ENCODE measurements around the gene ZXDC.
A peak's percentile ranks its signal among the peaks of the same experiment; 100 is the strongest.

Gene ZXDC

DNA sequence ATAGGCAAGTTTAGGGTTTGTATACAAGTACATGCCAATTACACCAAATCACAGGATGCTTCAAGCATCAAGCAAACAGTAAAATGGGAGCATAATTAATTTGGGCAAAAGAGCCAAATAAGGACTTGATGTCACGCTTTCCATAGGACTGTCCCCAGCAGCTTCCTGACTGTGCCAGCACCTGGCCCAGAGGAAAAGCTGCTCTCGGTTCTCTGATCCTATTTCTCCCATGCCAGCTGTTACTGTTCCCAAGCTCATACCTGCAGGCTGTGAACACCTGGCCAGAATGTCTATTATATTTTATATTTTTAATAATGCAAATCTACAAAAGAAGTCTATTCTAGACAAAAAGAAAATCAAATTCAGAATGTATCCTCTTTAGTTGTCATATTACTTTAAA, 12.2 kb downstream of the ZXDC start:
- Mint-ChIP-seq H3K27ac (no peak overlapping the region), H3K9me3 (no peaks in the 10 kb centered on the region), H3K4me1 (ENCODE audit: low read depth) (peaks cover 14% of the 10 kb centered on the region), H3K27me3 (no peaks in the 10 kb centered on the region), H3K36me3 (ENCODE audit: low read depth) (peaks cover 68% of the 10 kb centered on the region), H3K4me3 (no peak overlapping the region)

DNA sequence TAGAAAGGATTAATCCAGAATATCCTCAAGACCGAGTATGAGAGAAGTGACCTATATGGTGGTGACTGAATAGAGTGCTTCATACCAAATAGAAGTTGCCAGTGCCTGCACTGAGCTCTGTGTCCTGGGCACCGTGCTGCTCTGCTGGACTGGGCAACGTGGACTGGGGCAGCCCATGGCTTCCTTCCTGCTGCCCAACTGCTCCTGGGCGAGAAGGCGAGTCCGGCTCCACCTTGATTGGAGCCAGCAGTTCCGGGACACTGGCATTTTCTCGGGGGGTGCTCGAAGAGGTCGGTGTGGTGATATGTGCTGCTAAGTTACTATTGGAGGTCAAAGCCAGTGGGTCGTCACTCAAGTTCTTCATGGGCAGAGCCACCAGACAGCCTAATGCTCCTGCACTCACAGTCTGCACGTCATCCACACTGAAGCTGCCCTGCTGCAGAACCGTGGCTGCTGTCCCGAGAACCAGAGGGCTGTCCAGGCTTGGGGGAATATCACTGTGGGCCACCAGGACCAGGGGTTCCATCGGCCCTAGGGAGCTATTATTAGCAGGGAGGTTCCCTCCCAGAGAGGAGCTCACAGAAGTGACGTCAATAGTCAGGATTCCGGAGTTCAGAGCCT, 14.1 kb downstream of the ZXDC start:
- Mint-ChIP-seq H3K36me3 (ENCODE audit: low read depth) (peaks cover 67% of the 10 kb centered on the region), H3K4me1 (ENCODE audit: low read depth) (peaks cover 3% of the 10 kb centered on the region), H3K9me3 (no peaks in the 10 kb centered on the region)

DNA sequence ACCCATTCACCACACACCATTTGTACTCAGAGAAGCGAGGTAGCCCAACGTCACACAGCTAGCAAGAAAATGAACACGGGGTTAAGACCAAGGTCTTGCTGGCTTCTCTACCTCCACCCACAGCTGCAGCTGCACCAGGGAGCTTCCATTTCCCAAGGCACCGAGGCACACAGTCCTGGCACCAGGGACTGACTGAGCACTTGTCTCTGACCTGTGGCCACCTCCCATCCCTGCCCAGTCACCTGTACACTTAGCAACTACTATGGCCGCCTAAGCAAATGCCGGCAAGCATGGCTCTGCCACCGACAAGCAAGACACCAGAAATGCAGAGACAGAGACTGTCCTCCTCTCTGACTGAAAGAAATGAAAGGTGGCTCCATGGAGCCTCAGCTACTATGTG, 15.3 kb downstream of the ZXDC start:
- no peak overlapping the region for H3K4me3 Mint-ChIP-seq
- peaks cover 61% of the 10 kb centered on the region for H3K36me3 Mint-ChIP-seq (ENCODE audit: low read depth)
- no peak overlapping the region for H3K27ac Mint-ChIP-seq
- H3K4me1 Mint-ChIP-seq (ENCODE audit: low read depth) = peaks cover 3% of the 10 kb centered on the region
- H3K9me3 Mint-ChIP-seq = no peaks in the 10 kb centered on the region
- H3K27me3 Mint-ChIP-seq = no peaks in the 10 kb centered on the region

More for the DNA sequence above, 14.1 kb downstream of the ZXDC start:
- no peak overlapping the region for H3K27ac Mint-ChIP-seq
- no peak overlapping the region for H3K4me3 Mint-ChIP-seq
- H3K27me3 Mint-ChIP-seq = no peaks in the 10 kb centered on the region

DNA sequence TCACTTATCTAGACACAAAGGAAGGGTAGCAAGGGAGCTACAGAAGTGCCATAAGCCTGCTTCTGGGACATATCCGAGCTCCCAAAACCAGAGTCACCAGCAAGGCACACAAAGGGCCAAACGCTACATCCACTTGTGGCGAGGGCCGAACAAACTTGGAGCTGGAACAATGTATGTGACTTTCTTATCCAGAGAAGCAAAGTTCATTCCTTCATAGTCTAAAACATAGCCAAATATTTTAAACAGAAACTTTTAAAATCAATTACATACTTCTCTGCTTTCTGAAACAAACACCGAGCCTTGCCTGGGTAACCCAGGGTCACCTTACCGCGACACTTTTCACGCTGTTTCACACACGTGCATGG, 15.9 kb downstream of the ZXDC start:
- Mint-ChIP-seq H3K36me3 (ENCODE audit: low read depth) (peaks cover 64% of the 10 kb centered on the region), H3K27me3 (no peaks in the 10 kb centered on the region), H3K4me1 (ENCODE audit: low read depth) (peaks cover 3% of the 10 kb centered on the region), H3K4me3 (no peak overlapping the region), H3K9me3 (no peaks in the 10 kb centered on the region), H3K27ac (no peak overlapping the region)

DNA sequence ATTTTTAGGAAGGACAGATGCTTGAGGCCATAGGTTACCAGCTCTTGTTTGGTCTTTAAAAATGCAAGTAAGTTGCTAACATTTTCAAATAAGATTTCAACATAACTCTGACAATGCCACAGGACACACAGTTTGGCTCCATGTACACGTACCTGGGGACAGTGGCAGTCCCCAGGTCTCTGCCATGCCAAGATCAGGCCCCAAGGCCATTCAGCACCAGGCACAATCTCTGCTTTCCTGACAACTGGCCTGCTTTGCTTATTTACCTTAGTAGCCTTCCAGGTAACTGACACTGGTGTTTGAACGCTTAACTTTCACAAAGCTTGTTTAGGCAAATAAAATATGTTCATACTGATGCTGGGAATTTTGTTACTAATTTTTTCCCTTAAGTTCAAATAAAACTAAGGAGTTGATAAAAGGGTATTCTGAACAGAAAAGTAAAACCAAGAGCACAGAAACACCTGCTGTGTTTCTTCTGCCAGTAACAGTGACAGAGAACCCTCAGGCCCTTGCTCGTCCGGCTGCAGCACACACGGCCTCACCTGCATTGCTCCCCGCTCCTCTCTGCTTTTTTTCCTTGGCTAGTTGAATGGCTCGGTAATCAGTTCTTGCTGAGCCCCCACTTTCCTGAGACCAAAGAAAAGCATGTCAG, 16.5 kb downstream of the ZXDC start:
- peaks cover 64% of the 10 kb centered on the region for H3K36me3 Mint-ChIP-seq (ENCODE audit: low read depth)
- no peaks in the 10 kb centered on the region for H3K27me3 Mint-ChIP-seq
- H3K27ac Mint-ChIP-seq = no peak overlapping the region
- H3K9me3 Mint-ChIP-seq = no peaks in the 10 kb centered on the region
- no peak overlapping the region for H3K4me3 Mint-ChIP-seq
- no peaks in the 10 kb centered on the region for H3K4me1 Mint-ChIP-seq (ENCODE audit: low read depth)

DNA sequence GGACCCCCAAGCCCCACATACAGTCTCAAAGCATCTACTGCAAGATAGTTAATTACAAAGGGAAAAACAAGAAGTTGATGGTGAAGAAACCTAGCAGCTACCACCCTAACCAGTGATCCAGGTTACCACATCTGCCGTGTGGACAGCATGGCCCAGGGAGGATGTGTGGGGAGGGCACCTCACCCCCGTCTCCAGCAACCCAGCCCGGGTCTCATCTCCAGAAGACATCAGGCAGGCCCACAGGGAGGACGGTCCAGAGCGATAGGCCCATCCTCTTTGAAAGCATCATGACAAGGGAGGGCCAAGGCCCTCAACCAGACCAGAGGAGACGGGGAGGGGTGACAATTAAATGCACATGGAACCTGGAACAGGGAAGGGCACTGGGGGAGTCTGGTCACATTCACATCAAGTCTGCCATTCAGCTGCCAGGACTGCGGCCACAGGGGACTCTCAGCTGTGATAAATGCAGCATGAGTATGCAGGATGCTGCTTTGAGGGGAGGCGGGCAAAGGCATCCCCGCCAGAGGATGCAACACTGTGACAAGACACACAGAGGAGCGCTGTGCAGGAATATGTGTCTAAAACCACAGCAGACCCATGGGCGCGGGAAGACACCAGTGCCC, 18.8 kb downstream of the ZXDC start:
- no peaks in the 10 kb centered on the region for H3K4me1 Mint-ChIP-seq (ENCODE audit: low read depth)
- H3K27ac Mint-ChIP-seq = no peak overlapping the region
- no peaks in the 10 kb centered on the region for H3K9me3 Mint-ChIP-seq
- H3K4me3 Mint-ChIP-seq = no peak overlapping the region
- no peaks in the 10 kb centered on the region for H3K27me3 Mint-ChIP-seq
- peaks cover 69% of the 10 kb centered on the region for H3K36me3 Mint-ChIP-seq (ENCODE audit: low read depth)

DNA sequence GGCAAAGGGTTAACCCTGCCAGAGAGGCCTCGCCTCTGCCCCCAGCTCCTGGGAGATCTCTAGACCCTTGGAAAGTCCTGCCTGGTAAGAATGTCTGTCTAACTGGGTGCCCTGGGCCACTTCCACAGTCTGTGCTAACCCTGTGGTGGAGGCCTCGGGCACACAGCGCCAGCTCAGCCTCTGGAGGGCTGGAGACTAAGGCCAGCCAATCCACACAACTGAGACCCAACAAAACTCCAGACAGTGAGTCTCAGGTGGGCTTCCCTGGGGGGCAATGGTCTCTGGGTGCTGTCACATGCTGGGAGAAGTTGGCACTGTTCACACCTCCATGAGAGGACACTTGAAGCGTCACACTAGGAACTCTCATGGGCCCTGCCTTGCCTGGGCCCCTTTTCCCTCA, 19.5 kb downstream of the ZXDC start:
- Mint-ChIP-seq H3K27me3 (no peaks in the 10 kb centered on the region), H3K36me3 (ENCODE audit: low read depth) (peaks cover 70% of the 10 kb centered on the region), H3K27ac (no peak overlapping the region), H3K9me3 (no peaks in the 10 kb centered on the region), H3K4me1 (ENCODE audit: low read depth) (no peaks in the 10 kb centered on the region), H3K4me3 (no peak overlapping the region)

DNA sequence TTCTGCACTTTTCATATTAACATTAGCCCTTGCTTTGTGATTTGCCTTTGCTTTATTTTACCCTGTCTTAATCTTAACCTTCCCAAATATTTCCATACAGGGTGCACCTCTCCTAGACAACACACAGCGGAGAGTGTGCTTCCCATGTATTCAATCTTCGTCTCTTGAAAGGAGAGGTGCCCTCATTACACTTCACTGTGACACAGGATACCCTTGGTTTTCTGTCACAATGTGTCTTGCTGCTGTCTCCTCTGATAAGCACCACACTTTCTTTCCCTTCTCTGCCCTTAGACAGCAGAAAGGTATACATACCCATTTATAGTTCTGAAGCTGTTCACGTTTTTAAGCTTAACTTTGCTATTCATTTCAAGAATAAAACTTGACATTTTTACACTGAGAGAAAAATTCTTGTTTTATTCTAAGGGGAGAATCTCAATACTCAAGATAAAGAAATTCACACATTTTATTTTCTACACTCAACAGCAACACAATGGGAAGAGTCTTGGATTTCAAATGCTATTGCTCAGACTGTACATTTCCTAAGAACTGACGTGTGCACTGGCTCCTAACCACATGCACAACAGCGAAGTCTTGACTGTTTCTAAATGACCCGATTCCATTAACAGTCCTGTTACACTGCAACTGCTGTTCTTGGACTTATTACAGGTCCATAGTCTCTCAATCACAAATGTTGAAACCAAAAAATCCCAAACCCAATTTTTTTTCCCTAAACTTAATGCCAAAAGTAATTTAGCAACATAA, 21.1 kb downstream of the ZXDC start:
- H3K4me1 Mint-ChIP-seq (ENCODE audit: low read depth) = no peaks in the 10 kb centered on the region
- no peaks in the 10 kb centered on the region for H3K9me3 Mint-ChIP-seq
- H3K27me3 Mint-ChIP-seq = no peaks in the 10 kb centered on the region
- peaks cover 65% of the 10 kb centered on the region for H3K36me3 Mint-ChIP-seq (ENCODE audit: low read depth)
- H3K27ac Mint-ChIP-seq = no peak overlapping the region
- no peak overlapping the region for H3K4me3 Mint-ChIP-seq

DNA sequence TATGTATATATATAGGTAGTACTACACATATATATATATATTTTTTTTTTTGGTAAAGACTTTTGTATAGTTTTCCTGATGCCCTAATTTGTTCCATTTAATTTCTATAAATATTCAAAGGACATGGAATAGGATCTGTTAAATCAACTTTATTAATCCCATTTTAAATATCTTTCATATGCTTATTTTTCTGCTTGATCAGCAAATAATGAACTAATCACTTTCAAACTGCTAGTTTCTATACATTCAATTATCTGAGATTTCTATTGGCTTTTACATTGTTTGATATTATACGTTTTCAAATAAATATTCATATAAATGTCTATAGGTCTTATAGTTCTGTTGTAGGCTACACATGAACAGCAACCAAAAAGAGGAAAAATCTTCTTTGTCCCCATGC, 21.7 kb downstream of the ZXDC start:
- Mint-ChIP-seq H3K9me3 (no peaks in the 10 kb centered on the region), H3K4me1 (ENCODE audit: low read depth) (no peaks in the 10 kb centered on the region), H3K36me3 (ENCODE audit: low read depth) (peaks cover 59% of the 10 kb centered on the region), H3K4me3 (no peak overlapping the region), H3K27ac (no peak overlapping the region), H3K27me3 (no peaks in the 10 kb centered on the region)

DNA sequence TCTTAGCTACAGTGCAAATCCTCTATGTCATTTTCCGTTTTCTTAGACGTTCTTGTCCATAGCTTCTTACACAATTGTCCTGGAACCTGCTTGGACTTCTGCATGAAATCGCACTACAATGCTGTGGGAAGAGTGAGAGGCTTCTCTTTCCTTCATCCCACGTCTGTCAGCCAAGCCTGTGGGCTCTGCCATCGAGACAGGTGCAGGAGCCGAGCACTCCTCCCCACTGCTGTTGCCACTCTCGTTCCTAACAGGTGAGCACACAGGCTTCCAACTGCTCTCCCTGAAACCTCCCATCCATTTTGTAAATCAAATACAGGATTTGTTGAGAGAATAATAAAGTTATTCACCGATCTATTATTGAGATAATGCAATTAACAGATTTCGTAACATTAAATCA, 23.5 kb downstream of the ZXDC start:
- Mint-ChIP-seq H3K27ac (no peak overlapping the region), H3K9me3 (no peaks in the 10 kb centered on the region), H3K4me1 (ENCODE audit: low read depth) (no peaks in the 10 kb centered on the region), H3K4me3 (no peak overlapping the region), H3K27me3 (no peaks in the 10 kb centered on the region), H3K36me3 (ENCODE audit: low read depth) (peaks cover 46% of the 10 kb centered on the region)

DNA sequence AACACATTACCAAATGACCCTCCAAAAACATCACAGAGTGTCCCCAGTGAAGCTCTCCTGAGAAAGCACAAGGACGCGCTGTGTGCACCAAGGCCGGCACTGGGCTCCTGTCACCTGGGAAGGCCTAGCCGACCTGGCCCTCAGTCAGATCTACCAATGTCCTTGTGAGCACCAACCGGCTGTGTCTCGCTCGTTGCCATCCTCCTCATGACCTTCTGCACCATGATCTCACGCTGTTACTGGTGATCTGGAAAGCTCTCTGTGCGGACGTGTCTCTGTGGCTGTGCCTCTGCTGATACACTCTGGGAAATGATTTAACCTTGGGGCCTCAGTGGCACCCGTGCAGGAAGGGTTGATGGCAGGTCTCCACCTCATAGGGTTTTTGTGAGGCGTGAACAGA, 24.2 kb downstream of the ZXDC start:
- no peak overlapping the region for H3K4me3 Mint-ChIP-seq
- H3K4me1 Mint-ChIP-seq (ENCODE audit: low read depth) = no peaks in the 10 kb centered on the region
- H3K36me3 Mint-ChIP-seq (ENCODE audit: low read depth) = peaks cover 43% of the 10 kb centered on the region

DNA sequence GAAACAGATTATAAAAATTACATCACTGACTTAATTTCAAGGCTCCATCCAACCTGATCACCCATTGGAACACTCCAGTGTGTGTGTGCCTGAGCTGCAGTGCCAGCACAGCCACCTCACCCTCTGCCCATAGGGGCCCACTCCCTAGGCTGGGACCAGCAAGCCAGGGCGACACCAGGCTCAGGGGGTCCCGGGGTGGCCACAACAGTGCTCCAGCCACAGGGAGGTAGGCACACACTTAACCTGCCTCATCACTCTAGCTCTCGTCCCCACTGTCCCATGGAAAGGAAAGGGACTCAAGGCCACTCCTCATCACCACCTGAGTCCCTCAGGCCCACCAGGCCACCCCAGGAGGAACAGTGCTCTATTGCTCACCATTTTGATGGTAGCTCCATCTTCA, 24.9 kb downstream of the ZXDC start:
- no peaks in the 10 kb centered on the region for H3K27me3 Mint-ChIP-seq
- peaks cover 40% of the 10 kb centered on the region for H3K36me3 Mint-ChIP-seq (ENCODE audit: low read depth)
- no peak overlapping the region for H3K4me3 Mint-ChIP-seq
- H3K4me1 Mint-ChIP-seq (ENCODE audit: low read depth) = no peaks in the 10 kb centered on the region
- H3K27ac Mint-ChIP-seq = no peak overlapping the region
- H3K9me3 Mint-ChIP-seq = no peaks in the 10 kb centered on the region

More for the DNA sequence above, 24.2 kb downstream of the ZXDC start:
- Mint-ChIP-seq H3K9me3 (no peaks in the 10 kb centered on the region), H3K27ac (no peak overlapping the region), H3K27me3 (no peaks in the 10 kb centered on the region)

DNA sequence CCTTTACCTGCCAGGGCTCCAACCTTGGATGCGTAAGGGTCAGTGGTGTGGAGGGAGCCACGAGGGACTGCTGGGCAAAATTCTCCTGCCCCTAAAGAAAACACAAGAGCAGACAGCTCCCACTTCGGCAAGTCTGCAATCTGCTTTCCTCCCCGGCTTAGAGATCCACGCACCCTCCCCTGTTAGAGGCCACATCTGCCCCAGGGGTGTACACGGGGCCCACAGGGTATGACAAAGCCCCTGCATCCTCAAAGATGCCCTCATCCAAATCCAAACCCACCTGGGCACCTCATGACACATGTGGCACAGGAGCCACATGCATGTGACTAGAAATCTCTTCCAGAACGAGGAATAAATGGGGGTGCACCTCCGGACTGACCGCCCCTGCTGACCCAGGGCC, 25.5 kb downstream of the ZXDC start:
- Mint-ChIP-seq H3K4me1 (ENCODE audit: low read depth) (no peaks in the 10 kb centered on the region), H3K27ac (peak overlapping the region; percentile 21), H3K9me3 (no peaks in the 10 kb centered on the region), H3K4me3 (no peak overlapping the region), H3K36me3 (ENCODE audit: low read depth) (peaks cover 38% of the 10 kb centered on the region), H3K27me3 (no peaks in the 10 kb centered on the region)

DNA sequence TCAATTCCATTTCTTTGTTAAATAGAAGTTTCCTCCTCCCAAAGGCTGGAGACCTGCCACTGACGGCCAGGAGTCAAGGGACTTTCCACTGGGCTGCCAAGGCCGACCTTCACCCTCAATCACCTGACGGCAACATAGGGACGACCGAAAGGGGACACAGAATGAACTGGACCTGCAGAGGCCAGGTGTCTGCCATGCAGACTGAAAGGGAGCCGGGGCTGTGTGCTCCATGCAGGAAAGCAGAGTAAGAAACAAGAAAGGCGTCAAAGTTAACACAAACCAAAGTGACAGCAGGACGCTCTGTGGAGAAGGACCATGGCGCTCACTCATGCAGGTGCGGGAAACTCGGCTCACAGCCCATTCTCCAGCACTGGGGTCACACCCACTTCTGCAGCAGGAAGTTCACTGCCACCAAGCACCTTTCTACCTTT, 26.1 kb downstream of the ZXDC start:
- Mint-ChIP-seq H3K4me1 (ENCODE audit: low read depth) (no peaks in the 10 kb centered on the region), H3K4me3 (no peak overlapping the region), H3K27me3 (no peaks in the 10 kb centered on the region), H3K27ac (no peak overlapping the region), H3K36me3 (ENCODE audit: low read depth) (peaks cover 32% of the 10 kb centered on the region), H3K9me3 (no peaks in the 10 kb centered on the region)

DNA sequence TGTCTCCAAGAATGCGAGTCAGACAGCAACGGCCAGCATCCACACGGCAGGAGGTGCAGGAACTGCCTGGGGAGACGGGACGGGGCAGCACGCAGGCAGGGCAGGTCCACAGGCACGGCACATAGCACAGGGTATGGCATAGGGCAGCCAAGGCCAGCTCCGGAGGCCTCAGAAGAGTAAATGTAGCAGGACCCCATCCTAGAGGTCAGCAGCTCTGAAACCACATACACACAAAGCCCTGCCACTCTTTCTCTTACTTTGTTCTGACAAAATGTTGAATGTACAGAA, 26.9 kb downstream of the ZXDC start:
- H3K36me3 Mint-ChIP-seq (ENCODE audit: low read depth) = peaks cover 28% of the 10 kb centered on the region
- H3K9me3 Mint-ChIP-seq = no peaks in the 10 kb centered on the region
- H3K4me3 Mint-ChIP-seq = no peak overlapping the region
- H3K27ac Mint-ChIP-seq = no peak overlapping the region
- H3K27me3 Mint-ChIP-seq = no peaks in the 10 kb centered on the region
- no peaks in the 10 kb centered on the region for H3K4me1 Mint-ChIP-seq (ENCODE audit: low read depth)

Measured in stimulated activated naive CD8-positive, alpha-beta T cell treated with anti-CD3 and anti-CD28 coated beads, Interleukin-15, Interleukin-2, amounts not matched to agents 100 ng/mL and 50 ng/mL, for 24 hours (primary cell).